Testis (tissue), 2 donors: ENCODE data around the gene UBR3.

Experiments
- POLR2A ChIP-seq: fragments of 450-650 bp; IDR thresholded peaks from one replicate; pipeline ENCODE4 v1.6.1; 2017; ENCODE audit warnings: antibody characterized with exemption, mild to moderate bottlenecking, moderate library complexity
- TF ChIP-seq, protein P1 (sequence below), 3 experiments: fragments of 450-650 bp in 2 of 3; fragments of 200-600 bp in 1 of 3; sonication (generic) in 1 of 3; IDR thresholded peaks; one replicate each; pipeline ENCODE4 v1.5.1; 2016 to 2019; ENCODE audit warnings: antibody characterized with exemption in 3 of 3, mild to moderate bottlenecking in 2 of 3, moderate library complexity in 1 of 3

- TF ChIP-seq, protein P1, sequence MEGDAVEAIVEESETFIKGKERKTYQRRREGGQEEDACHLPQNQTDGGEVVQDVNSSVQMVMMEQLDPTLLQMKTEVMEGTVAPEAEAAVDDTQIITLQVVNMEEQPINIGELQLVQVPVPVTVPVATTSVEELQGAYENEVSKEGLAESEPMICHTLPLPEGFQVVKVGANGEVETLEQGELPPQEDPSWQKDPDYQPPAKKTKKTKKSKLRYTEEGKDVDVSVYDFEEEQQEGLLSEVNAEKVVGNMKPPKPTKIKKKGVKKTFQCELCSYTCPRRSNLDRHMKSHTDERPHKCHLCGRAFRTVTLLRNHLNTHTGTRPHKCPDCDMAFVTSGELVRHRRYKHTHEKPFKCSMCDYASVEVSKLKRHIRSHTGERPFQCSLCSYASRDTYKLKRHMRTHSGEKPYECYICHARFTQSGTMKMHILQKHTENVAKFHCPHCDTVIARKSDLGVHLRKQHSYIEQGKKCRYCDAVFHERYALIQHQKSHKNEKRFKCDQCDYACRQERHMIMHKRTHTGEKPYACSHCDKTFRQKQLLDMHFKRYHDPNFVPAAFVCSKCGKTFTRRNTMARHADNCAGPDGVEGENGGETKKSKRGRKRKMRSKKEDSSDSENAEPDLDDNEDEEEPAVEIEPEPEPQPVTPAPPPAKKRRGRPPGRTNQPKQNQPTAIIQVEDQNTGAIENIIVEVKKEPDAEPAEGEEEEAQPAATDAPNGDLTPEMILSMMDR (IDR thresholded peaks at IDR 0.05) = no peak
- TF ChIP-seq POLR2A = no peak
These were observed 174.8 kb downstream of the UBR3 start for GRCh38 chr2:170002096-170002495.
